GM12872 (cell line): ENCODE measurements around the gene ELL.

Source experiments
- CTCF ChIP-seq: IDR thresholded peaks from 3 replicates; pipeline ENCODE4 v1.5.1; 2011; ENCODE audit warnings: low read depth, mild to moderate bottlenecking, low read length, moderate library complexity; ENCODE audit not compliant: insufficient read depth

The ELL gene

GRCh38 chr19:18443406-18443805 is 78.5 kb downstream of the ELL start:
- no peak for TF ChIP-seq CTCF

- no peak for TF ChIP-seq CTCF
These were observed 78.9 kb downstream of the ELL start for GRCh38 chr19:18442941-18443340.

- no peak for TF ChIP-seq CTCF
These were observed 79.8 kb downstream of the ELL start for GRCh38 chr19:18441804-18442788.

GRCh38 chr19:18440936-18441803 is 80.7 kb downstream of the ELL start:
- TF ChIP-seq CTCF = no peak

GRCh38 chr19:18440415-18440877 is 81.4 kb downstream of the ELL start:
- peak; percentile 62 for TF ChIP-seq CTCF

GRCh38 chr19:18439910-18440237 is 82.0 kb downstream of the ELL start:
- no peak for TF ChIP-seq CTCF
